ENCODE measurements around the gene LSM14B.

LSM14B gene

DNA sequence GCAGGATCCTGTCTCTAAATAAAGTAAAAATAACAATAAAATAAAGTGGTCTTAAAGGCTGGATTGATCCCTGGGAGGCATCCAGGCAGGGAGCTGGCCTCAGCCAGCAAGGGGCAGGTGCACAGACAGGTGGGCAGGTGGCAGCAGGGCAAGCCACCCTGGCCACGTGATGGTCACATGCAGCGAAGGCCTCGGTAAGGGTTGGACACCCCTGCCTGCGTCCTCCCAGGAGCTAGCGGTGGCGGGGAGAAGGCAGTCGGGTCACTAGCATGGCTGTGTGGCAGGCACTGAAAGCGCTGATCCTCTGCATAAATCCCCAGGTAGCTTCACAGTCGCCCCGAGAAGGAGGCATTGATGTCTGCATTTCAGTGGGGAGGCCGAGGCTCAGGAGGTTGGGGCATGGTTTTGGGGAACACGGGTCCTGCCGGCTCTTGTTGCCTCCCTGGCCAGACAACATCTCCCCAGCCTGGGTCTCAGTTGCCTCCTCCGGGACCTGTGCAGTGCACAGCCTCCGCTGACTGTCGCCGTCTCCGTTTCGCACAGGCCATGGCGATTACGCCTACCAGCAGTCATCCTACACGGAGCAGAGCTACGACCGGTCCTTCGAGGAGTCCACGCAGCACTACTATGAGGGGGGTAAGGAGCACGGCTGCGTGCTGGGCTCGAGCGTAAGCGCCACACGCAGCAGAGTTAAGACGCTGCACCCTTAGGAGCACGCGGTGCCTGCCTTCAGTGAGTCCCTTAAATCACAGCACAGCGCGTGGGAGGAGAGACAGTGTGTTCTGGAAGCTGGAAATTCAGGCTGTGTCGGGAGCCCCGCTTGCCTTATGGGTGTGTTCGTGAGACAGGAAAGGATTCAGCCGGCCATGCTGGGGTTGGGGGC, 42.8 kb downstream of the LSM14B start:
- no peak for DNase-seq

DNA sequence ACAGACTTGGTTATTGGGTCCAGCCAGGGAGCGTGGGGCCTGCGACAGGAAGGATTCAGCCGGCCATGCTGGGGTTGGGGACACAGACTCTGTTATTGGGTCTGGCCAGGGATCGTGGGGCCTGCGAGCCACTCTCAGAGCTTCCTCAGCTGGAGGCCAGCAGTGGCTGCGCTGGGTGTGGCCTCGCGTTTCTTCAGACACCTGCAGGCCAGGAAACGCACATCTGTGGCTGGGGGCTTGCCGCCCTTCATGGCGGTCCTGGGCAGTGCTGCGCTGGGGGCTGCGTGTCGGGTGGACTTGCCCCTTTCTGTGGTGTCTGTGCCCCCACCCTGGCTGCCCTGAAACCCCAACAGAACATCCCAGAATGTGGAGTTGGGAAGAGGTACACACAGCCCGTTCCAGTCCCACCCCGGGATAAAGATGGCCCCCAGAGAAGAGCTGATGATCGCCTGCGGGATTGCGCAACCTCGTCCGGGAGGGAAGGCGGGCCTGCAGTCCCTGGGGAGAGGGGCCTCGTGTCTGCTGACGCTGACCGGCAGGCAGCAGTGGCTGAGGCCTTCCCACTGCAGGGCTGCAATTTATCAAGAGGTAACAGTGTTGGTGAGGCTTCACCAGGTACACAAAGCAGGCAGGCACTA, 43.6 kb downstream of the LSM14B start:
- DNase-seq = no peak

DNA sequence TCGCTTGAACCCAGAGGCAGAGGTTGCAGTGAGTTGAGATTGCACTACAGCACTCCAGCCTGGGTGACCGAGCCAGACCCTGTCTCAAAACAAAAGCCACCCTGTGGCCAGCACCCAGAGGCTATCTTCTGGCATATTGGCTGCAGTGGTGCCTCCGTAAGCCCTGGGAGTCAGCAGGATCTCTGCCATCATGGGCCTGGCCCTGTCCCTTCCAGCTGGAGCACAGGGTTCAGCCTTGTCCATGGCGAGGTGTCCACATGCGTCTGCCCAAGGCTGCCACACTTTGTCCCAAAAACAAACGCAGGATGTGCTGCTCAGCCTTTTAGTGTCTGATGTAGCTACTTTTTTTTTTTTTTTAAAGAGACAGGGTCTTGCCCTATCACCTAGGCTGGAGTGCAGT, 45.2 kb downstream of the LSM14B start:
- no peak for DNase-seq

DNA sequence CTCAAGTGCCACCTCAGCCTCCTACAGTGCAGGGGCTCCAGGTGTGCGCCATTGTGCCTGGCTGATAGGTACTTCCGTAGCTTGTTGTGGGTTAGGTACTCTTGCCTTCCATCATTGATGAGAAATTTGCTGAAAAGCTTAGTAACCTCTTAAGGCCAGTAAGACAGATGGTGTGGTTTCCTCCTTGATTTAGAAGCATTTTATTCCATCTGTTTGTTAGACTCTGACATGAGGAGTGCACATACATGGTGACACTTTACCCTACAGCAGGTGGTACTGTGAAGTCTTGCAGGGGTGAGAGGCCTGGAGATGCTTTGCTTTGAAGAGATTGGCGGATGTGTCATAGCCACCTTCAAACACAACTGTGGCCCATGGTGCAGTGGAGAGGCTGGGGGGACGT, 45.8 kb downstream of the LSM14B start:
- DNase-seq = no peak

DNA sequence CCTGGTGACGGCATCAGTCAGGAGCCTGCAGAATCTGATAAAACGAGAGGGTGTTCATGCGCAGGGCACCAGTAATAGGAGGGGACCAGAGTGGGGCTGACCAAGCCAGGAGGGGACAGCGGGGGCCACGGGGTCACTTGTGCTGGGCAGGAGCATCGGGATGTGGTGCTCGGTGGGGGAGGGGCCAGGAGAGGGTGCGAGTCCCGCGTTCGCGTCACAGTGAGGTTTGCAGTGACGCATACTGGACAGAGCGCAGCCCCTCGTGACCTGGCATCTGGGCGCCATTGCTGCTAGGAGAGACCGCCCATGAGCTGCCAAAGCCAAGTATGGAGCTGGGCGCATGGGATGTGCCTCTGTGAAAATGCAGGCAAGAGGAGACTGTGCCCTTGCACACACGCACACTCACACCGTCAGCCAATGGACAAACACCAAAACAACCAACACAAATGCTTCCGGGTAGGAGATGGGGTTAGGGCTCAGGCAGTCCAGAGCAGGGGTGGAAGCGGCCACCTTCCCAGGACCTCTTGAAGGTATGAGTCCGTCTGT, 46.7 kb downstream of the LSM14B start:
- DNase-seq = no peak

DNA sequence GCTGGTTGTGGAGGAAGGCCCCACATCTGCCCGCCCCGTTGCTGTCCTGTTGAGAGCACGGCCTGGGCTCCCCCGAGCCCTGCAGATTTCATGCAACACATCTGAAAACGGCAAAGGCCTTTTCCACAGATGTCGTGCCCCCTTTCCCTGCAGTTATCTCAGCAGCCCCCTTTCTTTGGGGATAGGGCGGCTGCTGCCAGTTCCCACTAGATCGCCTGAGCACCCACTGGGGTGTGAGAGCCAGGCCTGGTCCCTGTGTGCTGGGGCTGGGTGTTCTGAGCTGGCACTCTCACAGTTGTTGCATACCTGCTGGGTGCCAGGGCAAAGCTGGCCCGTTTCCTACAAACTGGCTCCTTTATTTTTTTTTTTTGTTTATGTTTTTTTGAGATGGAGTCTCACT, 48.3 kb downstream of the LSM14B start:
- DNase-seq = no peak

DNA sequence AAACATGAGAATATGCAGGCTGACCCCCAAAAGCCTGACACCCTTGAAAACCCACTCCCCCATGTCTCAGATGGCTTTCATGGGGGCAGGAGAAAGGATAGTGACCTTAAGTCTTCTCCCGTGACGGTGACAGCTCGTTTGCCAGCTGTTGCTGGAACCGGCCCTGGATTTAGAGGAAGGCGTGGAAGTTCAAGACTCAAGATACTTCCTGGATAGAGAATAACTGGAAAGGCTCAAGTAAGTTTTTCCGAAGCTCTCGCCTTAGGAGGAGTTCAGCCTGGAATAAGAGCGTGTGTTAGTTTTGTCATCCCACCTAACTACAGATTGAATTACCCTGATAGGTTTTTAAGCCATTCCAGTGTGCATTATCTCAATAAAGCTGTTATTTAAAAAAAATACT, 49.0 kb downstream of the LSM14B start:
- DNase-seq = no peak

DNA sequence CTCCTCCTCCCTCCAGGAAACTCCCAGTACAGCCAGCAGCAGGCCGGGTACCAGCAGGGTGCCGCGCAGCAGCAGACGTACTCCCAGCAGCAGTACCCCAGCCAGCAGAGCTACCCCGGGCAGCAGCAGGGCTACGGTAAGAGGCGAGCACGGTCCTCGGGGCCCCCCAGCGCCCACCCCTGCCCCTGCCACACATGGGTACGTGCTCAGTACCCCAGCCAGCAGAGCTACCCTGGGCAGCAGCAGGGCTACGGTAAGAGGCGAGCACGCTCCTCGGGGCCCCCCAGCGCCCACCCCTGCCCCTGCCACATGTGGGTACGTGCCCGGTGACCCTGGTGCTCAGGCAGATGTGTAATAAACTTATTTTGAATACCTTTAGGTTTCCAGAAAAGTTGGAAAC, 50.4 kb downstream of the LSM14B start:
- DNase-seq = no peak

DNA sequence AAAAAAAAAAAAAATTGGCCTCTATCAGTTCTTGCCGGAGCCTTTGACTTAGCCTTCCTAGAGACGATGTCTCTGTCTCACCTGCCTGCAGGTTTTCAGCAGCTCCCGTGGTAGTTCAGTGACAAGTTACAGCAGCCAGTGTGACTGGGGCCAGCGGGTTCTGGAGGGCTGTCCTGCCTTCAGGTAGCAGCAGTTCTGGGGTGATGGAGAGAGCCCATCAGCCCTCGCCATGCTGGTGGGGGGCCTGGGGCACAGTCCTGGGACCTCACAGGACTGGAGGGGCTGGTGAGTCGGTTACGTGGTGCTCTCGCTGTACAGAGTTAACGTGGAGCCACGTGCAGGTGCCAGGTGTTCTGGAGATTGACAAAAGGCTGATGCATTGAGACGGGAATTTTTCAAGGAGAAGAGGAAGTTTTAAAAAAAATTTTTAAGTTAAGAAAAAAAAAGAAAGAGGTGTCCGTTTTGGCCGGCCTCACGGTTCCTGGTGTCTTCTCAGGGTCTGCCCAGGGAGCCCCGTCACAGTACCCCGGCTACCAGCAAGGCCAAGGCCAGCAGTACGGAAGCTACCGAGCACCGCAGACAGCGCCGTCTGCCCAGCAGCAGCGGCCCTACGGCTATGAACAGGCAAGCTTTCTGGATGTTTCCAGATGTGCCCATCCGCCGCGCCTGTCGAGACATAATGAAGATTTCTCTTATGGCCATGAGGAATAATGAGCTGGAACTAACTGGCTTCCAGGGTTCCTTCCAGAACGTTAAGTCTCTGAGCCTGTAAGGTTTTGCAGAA, 51.9 kb downstream of the LSM14B start:
- DNase-seq = no peak

DNA sequence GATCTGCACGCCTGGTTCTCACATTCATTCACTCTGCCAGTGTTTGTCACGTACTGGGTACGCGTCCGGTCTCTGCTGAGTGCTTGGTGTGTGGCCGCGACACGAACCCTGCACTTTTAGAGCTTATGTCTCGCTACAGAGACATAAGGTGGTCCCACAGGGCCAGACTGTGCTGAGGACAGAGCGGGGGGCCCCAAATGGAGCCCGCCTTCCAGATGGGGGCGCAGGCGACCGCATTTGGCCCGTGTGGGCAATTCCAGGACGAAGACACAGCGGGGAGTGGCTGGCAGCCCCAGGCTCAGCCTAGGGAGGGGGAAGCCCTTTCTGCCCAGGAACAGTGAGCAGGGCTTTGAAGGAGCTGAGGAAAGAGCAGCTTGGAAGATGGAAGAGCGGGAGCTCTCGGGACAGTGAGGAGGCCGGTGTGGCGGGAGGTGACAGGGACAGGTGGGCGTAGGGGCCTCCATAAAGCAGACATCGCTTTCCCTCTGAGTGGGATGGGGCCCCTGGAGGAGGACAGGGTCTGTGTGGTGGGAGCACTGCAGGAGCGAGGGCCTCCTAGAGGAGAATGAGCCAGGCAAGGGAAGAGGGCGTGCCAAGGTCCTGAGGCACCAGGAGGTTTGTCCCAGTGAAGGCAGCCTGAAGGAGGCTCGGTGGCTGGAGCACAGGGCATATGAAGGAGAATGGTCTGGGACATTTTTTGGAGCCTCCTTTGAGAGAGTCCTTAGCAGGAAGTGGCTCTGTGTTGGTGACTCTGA, 52.8 kb downstream of the LSM14B start:
- no peak for DNase-seq

DNA sequence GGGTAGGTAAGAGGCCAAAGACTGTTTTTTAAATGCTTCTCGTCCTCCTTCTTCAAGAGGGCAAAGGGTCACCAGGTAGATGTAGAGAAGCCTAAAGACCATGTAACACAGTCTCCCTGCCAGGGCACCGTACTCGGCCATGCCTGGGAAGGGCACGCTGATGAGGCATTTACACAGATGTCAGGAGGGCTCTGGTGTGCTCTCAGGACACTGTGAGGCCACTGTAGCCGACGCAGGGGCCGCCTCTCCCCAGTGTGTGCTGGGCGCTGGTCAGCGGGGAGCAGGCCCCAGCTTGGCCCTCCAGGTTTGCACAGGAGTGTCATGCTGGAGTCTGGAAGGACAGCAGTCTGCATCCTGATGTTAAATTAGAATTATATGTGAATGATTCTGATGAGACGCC, 53.4 kb downstream of the LSM14B start:
- DNase-seq = no peak

DNA sequence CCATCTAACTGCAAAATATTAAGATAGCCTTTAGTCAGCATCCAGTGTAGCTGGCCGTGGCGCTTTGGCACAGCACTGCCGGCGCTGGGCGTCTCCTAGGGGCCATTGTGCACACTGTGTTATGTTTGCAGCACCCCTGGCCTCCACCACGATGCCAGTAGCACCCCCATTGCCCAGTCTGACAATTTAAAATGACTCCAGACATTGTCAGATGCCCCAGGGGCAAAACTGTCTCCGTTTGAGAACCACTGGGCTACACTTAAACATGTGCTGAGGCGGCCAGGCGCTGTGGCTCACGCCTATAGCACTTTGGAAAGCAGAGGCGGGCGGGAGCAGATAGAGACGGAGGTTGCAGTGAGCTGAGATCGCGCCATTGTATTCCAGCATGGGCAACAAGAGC, 54.6 kb downstream of the LSM14B start:
- DNase-seq = no peak

DNA sequence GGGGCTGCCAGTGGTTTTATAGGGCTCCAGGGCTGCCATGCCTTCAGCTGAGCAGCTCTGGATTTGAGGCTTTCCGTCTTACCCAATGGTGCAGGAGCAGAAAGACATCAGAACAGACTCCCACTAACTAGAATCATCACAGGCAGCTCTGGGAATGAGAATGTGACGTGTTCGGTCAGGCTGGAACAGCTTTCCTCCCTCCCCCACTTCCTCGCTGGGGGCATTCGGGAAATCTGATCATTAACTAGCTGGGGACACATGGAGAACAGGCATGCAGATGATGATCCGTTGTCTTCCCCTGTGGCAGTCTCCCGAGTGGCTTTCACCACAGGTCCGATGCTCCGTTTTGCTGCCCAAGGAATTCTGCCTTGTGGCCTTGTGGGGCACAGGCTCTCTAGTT, 55.0 kb downstream of the LSM14B start:
- DNase-seq = no peak

DNA sequence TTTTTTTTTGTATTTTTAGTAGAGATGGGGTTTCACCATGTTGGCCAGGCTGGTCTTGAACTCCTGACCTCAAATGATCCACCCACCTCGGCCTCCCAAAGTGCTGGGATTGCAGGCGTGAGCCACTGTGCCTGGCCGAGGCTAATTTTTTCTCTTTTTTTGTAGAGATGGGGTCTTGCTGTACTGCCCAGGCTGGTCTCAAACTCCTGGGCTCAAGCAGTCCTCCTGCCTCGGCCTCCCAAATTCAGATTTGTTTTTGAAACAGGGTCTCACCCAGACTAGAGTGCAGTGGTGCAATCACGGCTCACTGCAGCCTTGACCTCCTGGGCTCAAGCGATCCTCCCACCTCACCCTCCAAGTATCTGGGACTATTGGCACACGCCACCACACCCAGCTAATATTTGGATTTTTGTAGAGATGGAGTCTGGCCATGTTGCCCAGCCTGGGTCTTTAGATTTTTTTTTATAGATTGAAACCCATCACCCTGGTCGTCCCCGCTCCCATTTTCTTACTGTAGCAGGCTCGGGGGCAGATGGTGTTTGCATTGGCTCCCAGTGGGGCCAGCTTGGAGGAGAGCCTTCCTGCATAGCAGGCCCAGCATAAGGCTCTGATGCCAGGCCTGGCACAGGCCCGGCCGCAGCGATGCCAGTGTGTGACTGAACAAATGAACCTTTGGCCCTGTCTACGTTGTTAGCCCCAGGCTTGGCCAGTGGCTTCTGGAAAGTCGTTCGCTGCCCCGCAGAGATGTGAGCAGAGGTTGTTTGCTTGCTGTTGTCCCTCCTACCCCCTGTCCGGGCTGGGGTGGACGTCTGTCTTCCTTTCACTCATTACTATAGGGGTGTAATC, 56.3 kb downstream of the LSM14B start:
- DNase-seq = no peak

DNA sequence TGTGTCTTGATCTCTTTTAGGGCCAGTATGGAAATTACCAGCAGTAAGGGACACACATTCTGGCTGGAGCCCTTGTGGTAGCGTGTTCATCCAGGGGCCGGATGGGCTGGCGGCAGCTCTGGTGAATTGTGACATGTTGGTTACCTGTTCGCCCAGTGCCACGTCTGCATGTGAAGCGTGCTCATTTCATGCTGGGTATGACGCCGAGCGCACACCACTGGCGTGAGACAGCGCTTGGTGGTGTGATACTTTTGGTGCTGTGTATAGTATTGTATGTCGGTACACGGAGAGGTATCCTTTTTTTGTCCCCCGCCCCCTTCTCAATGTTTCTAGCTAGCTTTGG, 56.9 kb downstream of the LSM14B start:
- no peak for DNase-seq

DNA sequence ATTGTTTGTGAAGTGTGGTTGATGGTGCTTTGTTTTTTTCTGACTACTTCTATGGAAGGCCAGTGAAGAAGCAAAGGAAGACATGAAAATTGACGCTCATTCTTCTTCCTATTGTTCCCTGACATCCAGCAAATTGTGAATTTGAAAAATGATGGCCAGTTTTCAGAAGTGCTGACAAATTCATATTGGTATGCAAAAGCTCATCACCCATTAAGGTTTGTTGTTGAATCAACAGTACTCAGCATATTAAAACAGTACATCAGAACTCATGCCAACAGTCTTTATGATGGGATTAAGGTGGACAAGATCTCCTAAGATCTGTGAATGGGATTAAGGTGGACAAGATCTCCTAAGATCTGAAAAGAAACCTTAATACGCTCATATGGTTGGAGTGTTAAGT, 59.5 kb downstream of the LSM14B start:
- DNase-seq = no peak

DNA sequence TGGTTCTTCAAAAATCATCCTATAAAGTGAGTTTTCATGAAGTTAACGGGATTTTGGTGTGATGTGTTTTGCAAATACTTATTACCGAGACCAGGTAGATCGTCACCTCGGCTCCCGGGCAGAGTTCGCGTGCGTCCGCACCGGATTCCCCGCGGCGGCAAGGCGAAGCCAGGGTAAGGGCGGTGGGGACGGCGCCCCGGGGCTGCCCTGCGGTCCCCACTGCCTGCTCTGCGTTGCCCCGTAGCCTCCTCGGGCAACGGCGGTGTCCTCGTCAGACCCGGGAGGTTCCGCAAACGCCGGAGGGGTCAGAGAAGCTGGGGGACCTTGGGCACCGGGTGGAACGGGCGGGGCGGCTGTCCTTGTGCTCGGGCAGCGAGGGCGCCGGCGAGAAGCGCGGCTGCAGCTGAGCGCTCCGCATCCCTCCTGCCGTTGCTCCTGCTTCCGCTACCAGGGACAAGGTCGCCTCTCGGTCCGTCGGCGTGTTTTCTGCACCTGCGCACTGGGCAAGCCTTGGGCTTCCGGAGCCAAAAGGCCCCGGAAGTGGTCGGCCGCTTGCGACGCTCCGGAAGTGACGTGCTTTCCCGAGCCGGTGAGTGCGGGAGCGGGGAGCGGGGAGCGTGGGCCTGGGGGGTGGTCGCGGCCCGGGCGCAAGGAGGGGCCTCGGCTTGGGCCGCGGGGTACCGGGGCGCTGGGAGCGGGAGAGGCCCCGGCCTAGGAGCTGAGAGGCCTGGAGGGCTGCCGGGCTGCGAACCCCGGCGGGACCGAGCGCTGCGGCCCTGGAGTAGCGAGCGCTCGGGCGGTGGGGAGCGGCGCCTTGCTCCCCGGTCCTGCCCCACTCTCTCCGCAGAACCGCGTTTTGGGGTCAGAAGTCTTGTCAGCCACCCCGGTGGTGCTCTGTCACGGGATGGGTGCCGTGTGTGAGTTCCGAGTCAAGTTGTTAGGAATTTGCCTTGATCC, 60.5 kb downstream of the LSM14B start, which contains the start of gene MTG2:
Gene MTG2, plus strand, starts transcription at position 560 of the 957 bp plus-strand sequence. CDS start 10,393 bp downstream, outside the sequence.
- DNase-seq = peak; percentile 99

DNA sequence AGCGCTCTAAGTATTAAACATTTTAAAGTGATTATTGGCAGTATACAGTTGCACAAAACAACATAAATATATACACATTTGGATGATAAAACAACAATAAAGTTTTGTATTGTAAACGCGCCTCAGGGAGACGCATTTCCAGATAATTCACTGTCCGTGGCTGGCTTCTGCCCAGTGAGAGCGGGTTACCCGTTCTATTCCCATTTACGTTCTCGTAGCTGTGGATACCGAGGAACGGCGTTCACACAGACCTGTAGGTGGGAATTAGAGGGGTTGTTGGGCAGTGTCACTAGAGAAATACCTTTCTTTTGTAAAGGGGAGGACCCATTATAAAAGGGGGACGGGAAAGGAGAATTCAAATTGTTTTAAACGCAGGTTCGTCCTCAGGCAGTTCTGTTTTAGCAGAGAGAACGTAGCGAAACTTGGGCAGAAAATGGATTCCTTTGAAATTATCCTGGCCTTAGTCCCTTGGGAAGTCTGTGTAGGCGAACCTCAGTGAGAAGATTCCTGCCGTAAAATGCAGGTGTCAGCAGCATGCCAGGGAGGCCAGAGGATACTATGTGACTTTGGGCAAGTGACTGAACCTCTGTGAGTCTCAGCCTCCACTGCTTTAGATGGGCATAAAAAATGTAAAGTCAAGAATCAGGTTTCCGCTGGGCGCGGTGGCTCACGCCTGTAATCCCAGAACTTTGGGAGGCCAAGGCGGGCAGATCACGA, 61.3 kb downstream of the LSM14B start:
- DNase-seq = peak; percentile 20

Measured in hematopoietic multipotent progenitor cell treated with erythropoietin and hydrocortisone succinate and interleukin-3 and kit ligand, for 4 days (in vitro differentiated cells).